A549 (cell line): ENCODE measurements around the gene MYOZ3. TPM values are rescaled to one million over a fixed set of nuclear protein-coding genes. Genes with fewer than 3 reads are reported as not detected.

Source experiments
- ATAC-seq, 2 experiments: fragments of 200-7000 bp in 1 of 2; fragments of >200 bp in 1 of 2; cut with Nextera tagmentation in 1 of 2; cut with Tn5 transposase in 1 of 2; 3 replicates each; pipeline versions ENCODE4 v1.8.0 to v1.9.1; 2018 to 2020; ENCODE audit warnings: mild to moderate bottlenecking in 1 of 2, moderate library complexity in 1 of 2
- CTCF ChIA-PET: fragments of 300-600 bp; sonication (Branson Sonifier 250); formaldehyde crosslinking; extraction: SDS; loops from one replicate; lab custom pipeline; 2021; ENCODE audit warnings: antibody characterized with exemption, inconsistent platforms; lab: Yijun Ruan, JAX
- POLR2A ChIA-PET: fragments of 350-600 bp; formaldehyde crosslinking; extraction: SDS; loops from one replicate; lab custom pipeline; 2021; ENCODE audit warnings: antibody characterized with exemption, inconsistent platforms; lab: Yijun Ruan, JAX
- DNase-seq, 2 experiments: peaks; one replicate each; pipeline versions ENCODE4 v3.0.0 to v3.0.0-alpha.2; 2011 to 2016; ENCODE audit warnings: low read depth in 1 of 2, low spot score in 1 of 2
- FAIRE-seq: peaks from 2 replicates; lab custom pipeline; 2011; peaks lifted over from hg19 to GRCh38; lab: Jason Lieb, UNC
- H3K27ac ChIP-seq, 2 experiments: fragments of >200 bp; sonication (Bioruptor Twin); formaldehyde crosslinking; 3 replicates each; pipeline ENCODE4 v1.5.1; 2016 to 2017
- H3K4me1 ChIP-seq: fragments of >200 bp; sonication (Bioruptor Twin); formaldehyde crosslinking; 3 replicates; pipeline ENCODE4 v1.6.1; 2016
- H3K4me2 ChIP-seq: fragments of >200 bp; sonication (Bioruptor Twin); formaldehyde crosslinking; 3 replicates; pipeline ENCODE4 v1.6.1; 2016
- H3K4me3 ChIP-seq: fragments of >200 bp; sonication (Bioruptor Twin); formaldehyde crosslinking; 3 replicates; pipeline ENCODE4 v1.5.1; 2016
- H3K9me3 ChIP-seq: fragments of >200 bp; sonication (Bioruptor Twin); formaldehyde crosslinking; 3 replicates; pipeline ENCODE4 v1.6.1; 2016
- HDAC2 ChIP-seq: fragments of 200-600 bp; sonication (generic); IDR thresholded peaks from 2 replicates; pipeline ENCODE4 v1.6.1; 2016
- HEYL ChIP-seq: fragments of 250-450 bp; sonication (Bioruptor Pico); IDR thresholded peaks from 2 replicates; pipeline ENCODE4 v1.8.0; 2021; ENCODE audit warnings: mild to moderate bottlenecking, moderate library complexity
- HOXB13 ChIP-seq: fragments of 250-450 bp; sonication (Bioruptor Pico); IDR thresholded peaks from 2 replicates; pipeline ENCODE4 v1.5.0; 2020; ENCODE audit warnings: low read depth, mild to moderate bottlenecking, moderate library complexity
- HOXB5 ChIP-seq: fragments of 250-450 bp; sonication (Bioruptor Pico); IDR thresholded peaks from 2 replicates; pipeline ENCODE4 v1.5.0; 2020; ENCODE audit warnings: mild to moderate bottlenecking, moderate library complexity
- JUNB ChIP-seq: fragments of >200 bp; sonication (Bioruptor Twin); formaldehyde crosslinking; IDR thresholded peaks from 2 replicates; pipeline ENCODE4 v1.6.1; 2016
- KDM1A ChIP-seq: fragments of 200-600 bp; sonication (generic); IDR thresholded peaks from 2 replicates; pipeline ENCODE4 v1.6.1; 2016; ENCODE audit warnings: low read depth, mild to moderate bottlenecking
- MAZ ChIP-seq: fragments of 150-350 bp; IDR thresholded peaks from 2 replicates; pipeline ENCODE4 v1.6.1; 2014; ENCODE audit warnings: antibody characterized with exemption, low read depth, low read length, borderline replicate concordance
- NR3C1 ChIP-seq: fragments of >200 bp; sonication (Bioruptor Twin); formaldehyde crosslinking; IDR thresholded peaks from 3 replicates; pipeline ENCODE4 v1.6.1; 2017
- PHF8 ChIP-seq: fragments of 200-600 bp; sonication (generic); IDR thresholded peaks from 2 replicates; pipeline ENCODE4 v1.6.1; 2016; ENCODE audit warnings: low read depth, mild to moderate bottlenecking, antibody characterized with exemption, moderate library complexity, borderline replicate concordance
- POLR2A ChIP-seq: IDR thresholded peaks from 2 replicates; pipeline ENCODE4 v1.6.1; 2012; ENCODE audit warnings: mild to moderate bottlenecking, low read length
- RFX5 ChIP-seq: fragments of 450-650 bp; IDR thresholded peaks from 2 replicates; pipeline ENCODE4 v1.7.1; 2014; ENCODE audit warnings: antibody characterized with exemption, mild to moderate bottlenecking, moderate library complexity
- SMC3 ChIP-seq: fragments of >200 bp; sonication (Bioruptor Twin); formaldehyde crosslinking; IDR thresholded peaks from 3 replicates; pipeline ENCODE4 v1.6.1; 2018; ENCODE audit warnings: inconsistent platforms
- TFCP2L1 ChIP-seq: fragments of 250-450 bp; sonication (Bioruptor Pico); IDR thresholded peaks from 2 replicates; pipeline ENCODE4 v1.5.0; 2021; ENCODE audit warnings: mild to moderate bottlenecking
- ZC3H11A ChIP-seq: fragments of 450-650 bp; IDR thresholded peaks from 2 replicates; pipeline ENCODE4 v1.6.1; 2014; ENCODE audit warnings: antibody characterized with exemption, mild to moderate bottlenecking
- ZSCAN20 ChIP-seq: fragments of 250-450 bp; sonication (Bioruptor Pico); IDR thresholded peaks from 2 replicates; pipeline ENCODE4 v1.8.0; 2022; ENCODE audit warnings: mild to moderate bottlenecking, moderate library complexity
- WGBS: methylation state at CpG from one replicate; pipeline ENCODE4 v1.1.6; 2017; ENCODE audit errors: missing lambda C conversion rate; 5-methylcytosine and 5-hydroxymethylcytosine counted together
- polyA plus RNA-seq, 4 experiments: library from polyadenylated mRNA; depleted of rRNA in 3 of 4; stranded (reverse); fragments of >200 nt; fragmentation: RNase III in 1 of 4; extraction: RNeasy Plus Mini Kit Qiagen cat#74134 plus additional on column Dnase treatment in 1 of 4; gene quantifications; 2 replicates in 3 of 4; 3 replicates in 1 of 4; pipeline ENCODE4 v1.2.3, GENCODE V29; 2011 to 2017
- TF ChIP-seq, protein P1 (sequence below): fragments of >200 bp; sonication (Bioruptor Twin); formaldehyde crosslinking; IDR thresholded peaks from 3 replicates; pipeline ENCODE4 v1.5.1; 2016
- TF ChIP-seq, protein P2 (sequence below): fragments of 450-650 bp; IDR thresholded peaks from 2 replicates; pipeline ENCODE4 v1.6.1; 2014; ENCODE audit warnings: antibody characterized with exemption
- TF ChIP-seq, protein P3 (sequence below): fragments of 250-450 bp; sonication (Bioruptor Pico); IDR thresholded peaks from 2 replicates; pipeline ENCODE4 v1.5.0; 2020; ENCODE audit warnings: low read depth, mild to moderate bottlenecking, moderate library complexity
- TF ChIP-seq, protein P4 (sequence below): fragments of >200 bp; sonication (Bioruptor Twin); formaldehyde crosslinking; IDR thresholded peaks from 2 replicates; pipeline ENCODE4 v1.6.1; 2016
- TF ChIP-seq, protein P5 (sequence below): fragments of 250-450 bp; sonication (Bioruptor Pico); IDR thresholded peaks from 2 replicates; pipeline ENCODE4 v1.5.0; 2021; ENCODE audit warnings: mild to moderate bottlenecking, moderate library complexity, borderline replicate concordance

The MYOZ3 gene
- polyA plus RNA-seq, 2 of the 4 experiments (the other 2 are of a cell fraction), result 0.06 to 0.09 TPM

DNA sequence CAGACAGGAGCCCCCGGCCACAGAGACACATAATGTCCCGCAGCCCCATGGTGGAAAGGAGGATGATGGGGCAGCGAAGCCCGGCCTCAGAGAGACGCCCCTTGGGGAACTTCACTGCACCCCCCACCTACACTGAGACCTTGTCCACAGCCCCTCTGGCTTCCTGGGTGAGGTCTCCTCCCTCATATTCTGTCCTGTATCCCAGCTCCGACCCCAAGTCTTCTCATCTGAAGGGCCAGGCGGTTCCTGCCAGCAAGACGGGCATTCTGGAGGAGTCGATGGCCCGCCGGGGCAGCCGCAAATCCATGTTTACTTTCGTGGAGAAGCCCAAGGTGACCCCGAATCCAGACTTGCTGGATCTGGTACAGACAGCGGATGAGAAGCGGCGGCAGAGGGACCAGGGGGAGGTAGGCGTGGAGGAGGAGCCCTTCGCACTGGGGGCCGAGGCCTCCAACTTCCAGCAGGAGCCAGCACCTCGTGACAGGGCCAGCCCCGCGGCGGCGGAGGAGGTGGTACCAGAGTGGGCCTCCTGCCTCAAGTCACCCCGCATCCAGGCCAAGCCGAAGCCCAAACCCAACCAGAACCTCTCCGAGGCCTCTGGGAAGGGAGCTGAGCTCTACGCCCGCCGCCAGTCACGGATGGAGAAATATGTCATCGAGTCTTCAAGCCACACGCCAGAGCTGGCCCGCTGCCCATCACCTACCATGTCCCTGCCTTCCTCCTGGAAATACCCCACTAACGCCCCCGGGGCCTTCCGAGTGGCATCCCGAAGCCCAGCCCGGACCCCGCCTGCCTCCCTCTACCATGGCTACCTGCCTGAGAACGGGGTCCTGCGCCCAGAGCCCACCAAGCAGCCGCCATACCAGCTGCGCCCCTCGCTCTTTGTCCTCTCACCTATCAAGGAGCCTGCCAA, 11.7 kb upstream of the MYOZ3 start:
- 96% methylated on average over 36 of the region's 46 CpGs for WGBS
- Histone ChIP-seq H3K4me1 (peaks cover 57% of the 10 kb centered on the region), H3K4me3 (no peak overlapping the region)
- TF ChIP-seq, protein P1, sequence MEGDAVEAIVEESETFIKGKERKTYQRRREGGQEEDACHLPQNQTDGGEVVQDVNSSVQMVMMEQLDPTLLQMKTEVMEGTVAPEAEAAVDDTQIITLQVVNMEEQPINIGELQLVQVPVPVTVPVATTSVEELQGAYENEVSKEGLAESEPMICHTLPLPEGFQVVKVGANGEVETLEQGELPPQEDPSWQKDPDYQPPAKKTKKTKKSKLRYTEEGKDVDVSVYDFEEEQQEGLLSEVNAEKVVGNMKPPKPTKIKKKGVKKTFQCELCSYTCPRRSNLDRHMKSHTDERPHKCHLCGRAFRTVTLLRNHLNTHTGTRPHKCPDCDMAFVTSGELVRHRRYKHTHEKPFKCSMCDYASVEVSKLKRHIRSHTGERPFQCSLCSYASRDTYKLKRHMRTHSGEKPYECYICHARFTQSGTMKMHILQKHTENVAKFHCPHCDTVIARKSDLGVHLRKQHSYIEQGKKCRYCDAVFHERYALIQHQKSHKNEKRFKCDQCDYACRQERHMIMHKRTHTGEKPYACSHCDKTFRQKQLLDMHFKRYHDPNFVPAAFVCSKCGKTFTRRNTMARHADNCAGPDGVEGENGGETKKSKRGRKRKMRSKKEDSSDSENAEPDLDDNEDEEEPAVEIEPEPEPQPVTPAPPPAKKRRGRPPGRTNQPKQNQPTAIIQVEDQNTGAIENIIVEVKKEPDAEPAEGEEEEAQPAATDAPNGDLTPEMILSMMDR, result no peak
- TF ChIP-seq TFCP2L1 (CRISPR knock-in tag) (no peak), JUNB (no peak), HOXB13 (CRISPR knock-in tag) (no peak), NR3C1 (no peak), MAZ (no peak), SMC3 (no peak), HEYL (CRISPR knock-in tag) (no peak), ZC3H11A (no peak), HOXB5 (no peak), RFX5 (no peak), PHF8 (no peak), KDM1A (no peak), HDAC2 (no peak), POLR2A (no peak), ZSCAN20 (CRISPR knock-in tag) (no peak)
- TF ChIP-seq, protein P2, sequence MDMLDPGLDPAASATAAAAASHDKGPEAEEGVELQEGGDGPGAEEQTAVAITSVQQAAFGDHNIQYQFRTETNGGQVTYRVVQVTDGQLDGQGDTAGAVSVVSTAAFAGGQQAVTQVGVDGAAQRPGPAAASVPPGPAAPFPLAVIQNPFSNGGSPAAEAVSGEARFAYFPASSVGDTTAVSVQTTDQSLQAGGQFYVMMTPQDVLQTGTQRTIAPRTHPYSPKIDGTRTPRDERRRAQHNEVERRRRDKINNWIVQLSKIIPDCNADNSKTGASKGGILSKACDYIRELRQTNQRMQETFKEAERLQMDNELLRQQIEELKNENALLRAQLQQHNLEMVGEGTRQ, result no peak
- TF ChIP-seq, protein P3, sequence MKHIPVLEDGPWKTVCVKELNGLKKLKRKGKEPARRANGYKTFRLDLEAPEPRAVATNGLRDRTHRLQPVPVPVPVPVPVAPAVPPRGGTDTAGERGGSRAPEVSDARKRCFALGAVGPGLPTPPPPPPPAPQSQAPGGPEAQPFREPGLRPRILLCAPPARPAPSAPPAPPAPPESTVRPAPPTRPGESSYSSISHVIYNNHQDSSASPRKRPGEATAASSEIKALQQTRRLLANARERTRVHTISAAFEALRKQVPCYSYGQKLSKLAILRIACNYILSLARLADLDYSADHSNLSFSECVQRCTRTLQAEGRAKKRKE (CRISPR knock-in tag), result no peak
- TF ChIP-seq, protein P4, sequence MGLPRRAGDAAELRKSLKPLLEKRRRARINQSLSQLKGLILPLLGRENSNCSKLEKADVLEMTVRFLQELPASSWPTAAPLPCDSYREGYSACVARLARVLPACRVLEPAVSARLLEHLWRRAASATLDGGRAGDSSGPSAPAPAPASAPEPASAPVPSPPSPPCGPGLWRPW, result no peak
- TF ChIP-seq, protein P5, sequence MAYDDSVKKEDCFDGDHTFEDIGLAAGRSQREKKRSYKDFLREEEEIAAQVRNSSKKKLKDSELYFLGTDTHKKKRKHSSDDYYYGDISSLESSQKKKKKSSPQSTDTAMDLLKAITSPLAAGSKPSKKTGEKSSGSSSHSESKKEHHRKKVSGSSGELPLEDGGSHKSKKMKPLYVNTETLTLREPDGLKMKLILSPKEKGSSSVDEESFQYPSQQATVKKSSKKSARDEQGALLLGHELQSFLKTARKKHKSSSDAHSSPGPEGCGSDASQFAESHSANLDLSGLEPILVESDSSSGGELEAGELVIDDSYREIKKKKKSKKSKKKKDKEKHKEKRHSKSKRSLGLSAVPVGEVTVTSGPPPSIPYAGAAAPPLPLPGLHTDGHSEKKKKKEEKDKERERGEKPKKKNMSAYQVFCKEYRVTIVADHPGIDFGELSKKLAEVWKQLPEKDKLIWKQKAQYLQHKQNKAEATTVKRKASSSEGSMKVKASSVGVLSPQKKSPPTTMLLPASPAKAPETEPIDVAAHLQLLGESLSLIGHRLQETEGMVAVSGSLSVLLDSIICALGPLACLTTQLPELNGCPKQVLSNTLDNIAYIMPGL, result no peak
- TF ChIP-seq, all 56 proteins: peak for 0
- H3K9me3 ChIP-seq, result no peaks in the 10 kb centered on the region
- ATAC-seq (no peak), FAIRE-seq (no peak), DNase-seq (no peak)
- POLR2A ChIA-PET, result no interaction called here
- CTCF ChIA-PET, result interaction anchor here (0.6 to 4.3 kb wide), 4 partner anchors 8 to 266 kb away, joined by 3 to 23 read pairs (median 3); no protein-coding TSS in a partner anchor
- no peak overlapping the region for H3K4me2 ChIP-seq
- H3K27ac ChIP-seq, result peak overlapping the region in 1 of 2 experiments; percentile 59; a peak in 1 of 6 replicates
